PC-9 (cell line): Measurements from ENCODE around the gene MED20. TPM values are rescaled to one million over a fixed set of nuclear protein-coding genes. Genes with fewer than 3 reads are reported as not detected.

ENCODE experiments used
- BruUV-seq: library from RNA; stranded (reverse); fragments of 400-500 nt; replicated peaks from 2 replicates; lab custom pipeline; 2021; lab: Mats Ljungman, UMichigan
- CTCF ChIA-PET: fragments of 300-600 bp; sonication (Branson Sonifier 250); formaldehyde crosslinking; loops from one replicate; lab custom pipeline; 2022; ENCODE audit warnings: antibody characterized with exemption; lab: Charles Lee
- POLR2A ChIA-PET: fragments of 300-600 bp; sonication (Branson Sonifier 250); formaldehyde crosslinking; loops from one replicate; lab custom pipeline; 2022; ENCODE audit warnings: antibody characterized with exemption; ENCODE audit not compliant: unreplicated experiment; lab: Charles Lee
- DNase-seq, 2 experiments: peaks; one replicate each; pipeline versions ENCODE4 v3.0.0 to v3.0.0-alpha.2; 2015 to 2022; ENCODE audit warnings: mixed read lengths in 1 of 2
- H2AFZ ChIP-seq: fragments of 200-600 bp; sonication (generic); 2 replicates; pipeline ENCODE4 v1.8.1; 2017; ENCODE audit warnings: antibody characterized with exemption
- H3F3A ChIP-seq: fragments of 200-600 bp; sonication (generic); 2 replicates; pipeline ENCODE4 v1.8.1; 2017; ENCODE audit warnings: antibody characterized with exemption, mild to moderate bottlenecking, low read depth; ENCODE audit not compliant: insufficient read depth
- H3K27ac ChIP-seq: fragments of 200-600 bp; sonication (generic); 2 replicates; pipeline ENCODE4 v1.6.1; 2016; ENCODE audit warnings: mixed run types
- H3K27me3 ChIP-seq: fragments of 200-600 bp; sonication (generic); 2 replicates; pipeline ENCODE4 v1.6.1; 2016; ENCODE audit warnings: low read depth, mixed run types; ENCODE audit not compliant: insufficient read depth
- H3K36me3 ChIP-seq: fragments of 200-600 bp; sonication (generic); 2 replicates; pipeline ENCODE4 v1.6.1; 2016; ENCODE audit warnings: low read depth, mixed run types
- H3K4me1 ChIP-seq: fragments of 200-600 bp; sonication (generic); replicated peaks from 2 replicates; pipeline ENCODE4 v1.6.1; 2016; ENCODE audit warnings: mixed run types; ENCODE audit not compliant: insufficient read depth
- H3K4me2 ChIP-seq: fragments of 200-600 bp; sonication (generic); 2 replicates; pipeline ENCODE4 v1.6.1; 2017; ENCODE audit warnings: mixed run types
- H3K4me3 ChIP-seq: fragments of 200-600 bp; sonication (generic); 2 replicates; pipeline ENCODE4 v1.6.1; 2016; ENCODE audit warnings: mixed run types
- H3K79me2 ChIP-seq: fragments of 200-600 bp; sonication (generic); 2 replicates; pipeline ENCODE4 v1.6.1; 2017; ENCODE audit warnings: low read depth, mixed run types
- H3K9me2 ChIP-seq: fragments of 200-600 bp; sonication (generic); 2 replicates; pipeline ENCODE4 v1.8.1; 2017; ENCODE audit warnings: mild to moderate bottlenecking; ENCODE audit not compliant: insufficient read depth
- H3K9me3 ChIP-seq: fragments of 200-600 bp; sonication (generic); 2 replicates; pipeline ENCODE4 v1.8.1; 2016; ENCODE audit warnings: low read depth; ENCODE audit not compliant: insufficient read depth
- H4K20me1 ChIP-seq: fragments of 200-600 bp; sonication (generic); 2 replicates; pipeline ENCODE4 v1.8.1; 2017; ENCODE audit not compliant: insufficient read depth
- CTCF ChIP-seq: fragments of 200-600 bp; sonication (generic); conservative IDR thresholded peaks from 2 replicates; pipeline ENCODE4 v1.6.1; 2017; ENCODE audit warnings: mixed run types, antibody characterized with exemption, mild to moderate bottlenecking, moderate library complexity
- EZH2 ChIP-seq: fragments of 200-600 bp; sonication (generic); IDR thresholded peaks from 2 replicates; pipeline ENCODE4 v1.8.0; 2017; ENCODE audit warnings: antibody characterized with exemption, low read depth
- intact Hi-C: fragments of 100-400 bp; cut with micrococcal nuclease; formaldehyde crosslinking; loops from one replicate; pipeline ENCODE4 v1.10.0; 2022; ENCODE audit not compliant: unreplicated experiment
- total RNA-seq: library from RNA; stranded (reverse); gene quantifications from 2 replicates; pipeline ENCODE4 v1.2.3, GENCODE V29; 2021

The MED20 gene
- total RNA-seq, 1 experiment from 2014 or later: 45.8 TPM

GRCh38 chr6:41929924-41930323 lies 9.0 kb upstream of the MED20 start:
- Histone ChIP-seq H3K4me1 (no peaks in the 10 kb centered on the region), H3K79me2 (peaks cover 23% of the 10 kb centered on the region), H3K4me2 (no peak overlapping the region), H3K27me3 (no peaks in the 10 kb centered on the region), H2AFZ (no peak overlapping the region), H3F3A (peaks cover 43% of the 10 kb centered on the region), H3K9me3 (no peaks in the 10 kb centered on the region), H3K4me3 (no peak overlapping the region), H3K27ac (no peak overlapping the region), H4K20me1 (peaks cover 45% of the 10 kb centered on the region), H3K36me3 (peaks cover 53% of the 10 kb centered on the region), H3K9me2 (no peaks in the 10 kb centered on the region)
- ChIA-PET CTCF (no interaction called here), POLR2A (no interaction called here)
- no peak for DNase-seq
- no peak for TF ChIP-seq CTCF
- no peak for TF ChIP-seq EZH2
- intact Hi-C loops: no loop called here
- no TSS peak for BruUV-seq

GRCh38 chr6:41927253-41927652 lies 6.3 kb upstream of the MED20 start:
- BruUV-seq: no TSS peak
- no peaks in the 10 kb centered on the region for H3K9me2 ChIP-seq
- peaks cover 17% of the 10 kb centered on the region; the same call in 1 of the 2 replicates for H3F3A ChIP-seq
- H3K36me3 ChIP-seq: peaks cover 56% of the 10 kb centered on the region
- no peak for DNase-seq
- peaks cover 59% of the 10 kb centered on the region for H4K20me1 ChIP-seq
- H3K79me2 ChIP-seq: peaks cover 49% of the 10 kb centered on the region
- no peaks in the 10 kb centered on the region for H3K9me3 ChIP-seq
- H3K4me1 ChIP-seq: peaks cover 13% of the 10 kb centered on the region
- TF ChIP-seq EZH2: no peak
- no peak overlapping the region for H3K4me2 ChIP-seq
- H2AFZ ChIP-seq: no peak overlapping the region
- H3K27me3 ChIP-seq: no peaks in the 10 kb centered on the region
- ChIA-PET CTCF (no interaction called here), POLR2A (interaction anchor here (0.6 to 0.7 kb wide), 2 partner anchors 40 to 173 kb away, joined by 3 to 10 read pairs; no protein-coding TSS in a partner anchor)
- H3K4me3 ChIP-seq: no peak overlapping the region
- intact Hi-C loops: no loop called here
- no peak overlapping the region for H3K27ac ChIP-seq

- peaks cover 26% of the 10 kb centered on the region; the same call in 1 of the 2 replicates for H3F3A ChIP-seq
- peak overlapping the region; percentile 63 for H3K4me3 ChIP-seq
- H3K4me1 ChIP-seq: peaks cover 36% of the 10 kb centered on the region
- H3K9me2 ChIP-seq: no peaks in the 10 kb centered on the region
- H3K9me3 ChIP-seq: no peaks in the 10 kb centered on the region
- H3K27me3 ChIP-seq: no peaks in the 10 kb centered on the region
- no peak for TF ChIP-seq EZH2
- TF ChIP-seq CTCF: no peak
- POLR2A ChIA-PET: interaction anchor here (0.6 to 0.7 kb wide), 2 partner anchors 122 to 138 kb away, joined by 3 to 9 read pairs; no protein-coding TSS in a partner anchor
- CTCF ChIA-PET: interaction anchor here (0.6 to 0.7 kb wide), 2 partner anchors 13 to 122 kb away, joined by 3 to 5 read pairs; no protein-coding TSS in a partner anchor
- peaks cover 81% of the 10 kb centered on the region for H3K79me2 ChIP-seq
- H3K36me3 ChIP-seq: peaks cover 14% of the 10 kb centered on the region
- peak overlapping the region; percentile 79; the same call in 1 of the 2 replicates for H2AFZ ChIP-seq
- no peak for DNase-seq
- peak overlapping the region; percentile 97 for H3K4me2 ChIP-seq
- TSS peak; percentile 42 for BruUV-seq
- peaks cover 42% of the 10 kb centered on the region for H4K20me1 ChIP-seq
- intact Hi-C loops: loop anchor here (5.0 kb wide), 2 partner anchors 120 to 305 kb away; no protein-coding TSS in a partner anchor
- H3K27ac ChIP-seq: peak overlapping the region; percentile 88
Observed at GRCh38 chr6:41922154-41922553, 1.2 kb upstream of the MED20 start.
